GM12801 (cell line): ENCODE data around the gene TOMM40.

ENCODE experiments used
- TF ChIP-seq, protein P1 (sequence below): IDR thresholded peaks from one replicate; pipeline ENCODE4 v1.5.1; 2011; ENCODE audit warnings: control low read depth; ENCODE audit not compliant: insufficient read length; ENCODE audit errors: extremely low read depth

TOMM40 gene

DNA sequence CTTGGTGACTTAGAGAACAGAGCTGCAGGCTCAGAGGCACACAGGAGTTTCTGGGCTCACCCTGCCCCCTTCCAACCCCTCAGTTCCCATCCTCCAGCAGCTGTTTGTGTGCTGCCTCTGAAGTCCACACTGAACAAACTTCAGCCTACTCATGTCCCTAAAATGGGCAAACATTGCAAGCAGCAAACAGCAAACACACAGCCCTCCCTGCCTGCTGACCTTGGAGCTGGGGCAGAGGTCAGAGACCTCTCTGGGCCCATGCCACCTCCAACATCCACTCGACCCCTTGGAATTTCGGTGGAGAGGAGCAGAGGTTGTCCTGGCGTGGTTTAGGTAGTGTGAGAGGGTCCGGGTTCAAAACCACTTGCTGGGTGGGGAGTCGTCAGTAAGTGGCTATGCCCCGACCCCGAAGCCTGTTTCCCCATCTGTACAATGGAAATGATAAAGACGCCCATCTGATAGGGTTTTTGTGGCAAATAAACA is 33.2 kb downstream of the TOMM40 start:
- TF ChIP-seq, protein P1, sequence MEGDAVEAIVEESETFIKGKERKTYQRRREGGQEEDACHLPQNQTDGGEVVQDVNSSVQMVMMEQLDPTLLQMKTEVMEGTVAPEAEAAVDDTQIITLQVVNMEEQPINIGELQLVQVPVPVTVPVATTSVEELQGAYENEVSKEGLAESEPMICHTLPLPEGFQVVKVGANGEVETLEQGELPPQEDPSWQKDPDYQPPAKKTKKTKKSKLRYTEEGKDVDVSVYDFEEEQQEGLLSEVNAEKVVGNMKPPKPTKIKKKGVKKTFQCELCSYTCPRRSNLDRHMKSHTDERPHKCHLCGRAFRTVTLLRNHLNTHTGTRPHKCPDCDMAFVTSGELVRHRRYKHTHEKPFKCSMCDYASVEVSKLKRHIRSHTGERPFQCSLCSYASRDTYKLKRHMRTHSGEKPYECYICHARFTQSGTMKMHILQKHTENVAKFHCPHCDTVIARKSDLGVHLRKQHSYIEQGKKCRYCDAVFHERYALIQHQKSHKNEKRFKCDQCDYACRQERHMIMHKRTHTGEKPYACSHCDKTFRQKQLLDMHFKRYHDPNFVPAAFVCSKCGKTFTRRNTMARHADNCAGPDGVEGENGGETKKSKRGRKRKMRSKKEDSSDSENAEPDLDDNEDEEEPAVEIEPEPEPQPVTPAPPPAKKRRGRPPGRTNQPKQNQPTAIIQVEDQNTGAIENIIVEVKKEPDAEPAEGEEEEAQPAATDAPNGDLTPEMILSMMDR = no peak

DNA sequence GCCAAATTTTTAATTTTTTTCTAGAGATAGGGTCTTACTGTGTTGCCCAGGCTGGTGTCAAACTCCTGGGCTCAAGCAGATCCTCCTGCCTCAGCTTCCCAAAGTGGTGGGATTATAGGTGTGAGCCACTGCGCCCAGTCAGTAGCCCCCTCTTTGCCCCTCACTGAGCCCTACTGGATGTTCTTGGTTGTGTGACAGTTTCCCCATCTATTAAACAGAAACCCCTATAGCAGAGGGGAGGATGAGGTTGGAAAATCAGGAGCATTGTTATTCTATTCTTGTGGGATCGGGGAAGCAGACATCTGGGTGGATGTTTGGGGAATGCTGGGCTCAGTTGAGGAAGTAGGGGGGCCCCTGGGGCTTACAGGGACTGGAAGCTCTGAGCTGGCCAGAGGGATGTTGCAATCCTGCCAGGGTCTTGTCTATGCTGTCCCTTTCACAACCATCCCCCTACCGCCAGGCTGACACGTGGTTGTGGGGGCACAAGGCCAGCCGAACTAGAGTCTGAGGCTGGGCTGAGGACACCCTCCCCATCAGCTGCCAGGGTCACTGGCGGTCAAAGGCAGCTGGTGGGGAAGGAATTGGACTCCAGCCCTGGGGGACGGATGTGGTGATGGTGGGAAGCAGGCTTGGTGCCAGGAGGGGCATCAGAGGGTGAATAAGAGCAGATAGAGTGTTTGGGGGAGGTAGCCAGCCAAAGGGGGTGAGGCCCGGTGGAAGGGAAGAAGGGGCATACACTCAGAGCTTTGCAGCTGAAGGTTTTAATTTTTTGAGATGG is 34.2 kb downstream of the TOMM40 start:
- TF ChIP-seq, protein P1 = no peak

DNA sequence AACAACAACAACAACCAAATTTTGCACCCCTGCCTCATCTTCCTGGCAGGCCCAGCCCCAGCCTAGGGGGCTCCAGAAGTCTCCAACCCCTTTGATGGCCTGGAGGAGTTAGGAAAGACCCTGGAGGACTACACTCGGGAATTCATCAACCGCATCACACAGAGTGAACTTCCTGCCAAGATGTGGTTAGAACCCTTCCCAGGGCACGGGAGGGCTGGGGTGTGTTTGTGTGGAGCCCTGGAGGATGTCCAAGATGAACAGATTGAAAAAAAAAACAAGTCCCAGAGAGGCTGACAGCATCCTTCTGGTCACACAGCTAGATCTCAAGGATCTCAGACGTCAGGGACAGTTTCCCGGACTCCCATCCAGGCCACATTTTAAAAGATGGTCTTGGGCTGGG is 36.7 kb downstream of the TOMM40 start:
- TF ChIP-seq, protein P1 = no peak

DNA sequence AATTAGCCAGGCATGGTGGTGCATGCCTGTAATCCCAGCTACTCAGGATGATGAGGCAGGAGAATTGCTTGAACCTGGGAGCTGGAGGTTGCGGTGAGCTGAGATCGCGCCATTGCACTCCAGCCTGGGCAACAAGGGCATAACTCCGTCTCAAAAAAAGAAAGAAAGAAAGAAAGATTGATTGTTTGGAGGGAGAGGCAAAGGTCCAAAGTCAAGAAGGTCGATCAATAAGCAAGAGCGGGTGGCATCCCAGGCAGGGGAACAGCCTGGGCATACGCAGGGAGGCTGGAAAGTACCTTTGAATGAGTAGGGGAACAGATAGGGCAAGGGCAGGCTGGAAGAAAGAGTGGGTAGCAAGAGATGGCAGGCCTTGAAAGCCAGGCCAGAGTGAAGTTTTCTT is 39.0 kb downstream of the TOMM40 start:
- TF ChIP-seq, protein P1 = no peak

DNA sequence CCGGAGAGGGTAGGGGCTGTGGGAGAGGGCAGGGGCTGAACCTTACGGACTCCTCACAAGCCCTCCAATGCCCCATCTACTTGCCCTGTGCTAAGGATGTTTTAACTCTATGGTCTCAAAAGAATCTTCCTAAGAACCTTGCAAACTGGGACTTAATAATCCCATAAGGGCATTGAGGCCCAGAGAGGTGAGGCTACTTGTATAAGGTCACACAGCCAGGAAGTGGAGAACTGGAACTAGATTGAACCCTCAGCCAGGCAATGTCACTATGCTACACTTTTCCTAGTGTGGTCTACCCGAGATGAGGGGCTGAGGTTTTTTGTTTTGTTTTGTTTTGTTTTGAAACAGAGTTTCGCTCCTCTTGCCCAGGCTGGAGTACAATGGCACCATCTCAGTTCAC is 40.5 kb downstream of the TOMM40 start:
- TF ChIP-seq, protein P1 = no peak

DNA sequence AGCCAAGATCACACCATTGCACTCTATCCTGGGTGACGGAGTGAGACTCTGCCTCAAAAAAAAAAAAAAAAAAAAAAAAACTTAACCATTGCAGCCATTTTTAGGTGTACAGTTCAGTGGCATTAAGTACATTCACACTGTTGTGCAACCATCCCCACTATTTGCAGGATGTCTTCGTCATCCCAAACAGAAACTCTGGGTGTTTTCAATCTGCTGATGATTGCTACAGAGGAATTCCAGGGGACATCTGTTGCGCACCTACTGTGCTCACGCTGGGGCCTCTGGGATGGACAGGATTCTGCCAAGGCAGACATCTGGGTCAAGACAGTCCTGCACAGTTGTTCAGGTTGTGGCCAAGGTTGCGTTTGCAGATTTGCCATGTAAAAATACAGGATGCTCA is 48.6 kb downstream of the TOMM40 start:
- TF ChIP-seq, protein P1 = no peak

DNA sequence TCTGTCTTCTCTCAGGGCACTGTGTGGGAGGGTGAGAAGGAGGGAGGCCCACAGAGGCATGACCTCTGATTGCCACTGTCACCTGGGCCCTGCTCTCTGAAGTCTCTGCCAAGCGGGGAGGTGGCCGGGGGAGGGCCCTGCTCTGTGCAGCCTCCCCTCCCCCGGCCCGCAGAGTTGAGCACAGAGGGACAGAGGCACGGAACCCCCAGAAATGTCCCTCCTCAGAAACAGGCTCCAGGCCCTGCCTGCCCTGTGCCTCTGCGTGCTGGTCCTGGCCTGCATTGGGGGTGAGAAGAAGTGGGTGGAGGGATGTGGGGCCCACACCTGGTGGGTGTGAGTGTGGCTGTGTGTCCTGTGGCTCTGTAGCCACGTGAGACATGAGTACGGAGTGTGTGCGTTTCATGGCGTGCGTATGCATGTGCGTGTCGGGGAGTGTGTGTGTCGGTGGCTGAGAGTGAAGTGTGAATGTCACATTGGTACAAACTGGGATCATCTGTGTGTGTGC is 51.1 kb downstream of the TOMM40 start, which contains the start of gene APOC4:
TSS of gene APOC4 (plus strand) at position 171 of the 505 bp plus-strand sequence. CDS start at position 212, 41 bp downstream.
- TF ChIP-seq, protein P1 = no peak
